Embryonic facial prominence (tissue), 1 donor: ENCODE measurements around the gene GRB2.

ENCODE experiments used
- DNase-seq: peaks from one replicate; pipeline ENCODE4 v3.0.0-alpha.2; 2016; ENCODE audit errors: extremely low spot score

Gene GRB2

DNA sequence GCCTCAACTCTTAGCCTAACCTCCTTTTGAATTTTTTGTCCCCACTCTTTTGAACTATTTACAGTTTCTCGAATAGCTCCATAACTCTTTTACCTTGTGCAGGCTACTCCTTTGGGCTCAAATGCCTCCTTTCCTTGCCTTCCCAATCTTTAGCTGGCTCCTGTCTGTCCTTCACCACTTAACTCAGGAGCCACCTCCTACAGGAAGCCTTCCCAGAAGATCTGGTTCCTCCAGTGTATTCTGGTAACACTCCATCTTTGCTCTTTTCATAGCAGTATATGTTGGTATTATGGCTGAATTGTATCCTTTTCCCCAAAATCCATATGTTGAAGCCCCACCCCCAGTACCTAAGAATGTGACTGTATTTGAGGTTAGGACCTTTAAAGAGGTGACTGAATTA is 9.0 kb upstream of the GRB2 start:
- DNase-seq, result no peak

DNA sequence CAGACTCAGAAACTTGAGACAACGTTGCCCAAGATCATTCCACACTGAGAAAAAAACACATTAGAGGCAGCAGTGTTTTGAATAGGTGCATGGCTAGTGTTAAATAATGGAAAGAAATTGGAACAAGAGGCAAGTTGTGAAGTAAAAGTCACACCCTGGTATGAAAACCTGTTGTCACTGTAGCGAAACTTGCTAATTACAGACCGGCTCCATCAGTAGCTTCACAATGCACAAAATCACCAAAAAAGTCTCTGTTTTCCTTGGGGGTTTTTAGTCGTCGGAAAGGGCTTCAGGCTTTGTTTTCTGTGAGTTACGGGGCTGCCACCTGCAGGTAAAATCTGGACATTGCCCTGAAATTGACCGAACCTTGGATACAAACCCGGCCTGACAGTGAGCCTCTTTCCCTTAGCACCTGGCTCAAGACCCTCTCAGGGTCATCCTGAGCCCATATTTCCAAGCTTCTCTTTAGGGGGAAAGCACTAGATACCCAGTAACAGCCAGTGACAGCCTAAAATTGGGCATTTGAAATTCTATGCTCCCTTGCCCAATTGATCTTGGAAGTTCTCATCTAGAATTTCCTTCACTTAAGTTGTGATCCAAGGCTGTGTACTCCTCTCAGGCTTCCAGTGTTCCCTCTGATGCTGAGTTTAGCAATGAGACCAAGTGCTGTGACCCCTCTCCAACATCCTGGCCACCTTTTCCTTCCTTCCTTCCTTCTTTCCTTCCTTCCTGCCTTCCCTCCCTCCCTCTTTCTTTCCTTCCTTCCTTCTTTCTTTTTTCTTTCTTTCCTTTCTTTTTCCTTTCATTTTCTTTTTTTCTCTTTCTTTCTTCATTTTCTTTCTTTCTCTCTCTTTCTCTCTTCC is 7.2 kb upstream of the GRB2 start:
- peak; percentile 31 for DNase-seq

DNA sequence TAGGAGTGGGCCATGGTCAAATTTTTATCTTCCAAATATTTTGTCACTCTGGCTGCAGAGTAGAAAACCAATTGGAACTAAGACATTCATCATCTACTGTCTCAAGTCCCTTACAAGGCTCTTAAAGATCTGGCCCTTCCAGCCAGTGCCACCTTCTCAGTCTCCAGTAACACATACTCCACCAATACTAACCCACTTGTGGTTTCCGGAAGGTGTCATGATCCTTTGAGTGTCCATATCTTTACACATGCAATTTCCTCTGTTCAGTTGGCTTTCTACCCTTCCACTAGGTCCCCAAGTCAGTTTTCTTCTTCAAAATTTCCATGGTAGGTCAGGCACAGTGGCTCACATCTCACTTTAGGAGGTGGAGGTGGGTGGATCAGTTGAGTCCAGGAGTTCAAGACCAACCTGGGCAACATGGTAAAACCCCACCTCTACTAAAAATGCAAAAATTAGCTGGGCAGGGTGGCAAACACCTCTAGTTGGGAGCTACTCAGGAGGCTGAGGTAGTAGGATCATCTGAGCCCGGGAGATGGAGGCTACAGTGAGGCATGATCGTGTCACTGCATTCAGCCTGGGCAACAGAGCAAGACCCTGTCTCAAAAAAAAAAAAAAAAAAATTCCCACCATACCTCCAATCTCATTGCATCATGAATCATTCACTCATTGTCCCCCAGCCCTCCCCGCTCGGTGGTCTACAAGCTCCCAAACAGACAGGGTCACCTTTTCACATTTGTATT is 6.0 kb upstream of the GRB2 start:
- no peak for DNase-seq

DNA sequence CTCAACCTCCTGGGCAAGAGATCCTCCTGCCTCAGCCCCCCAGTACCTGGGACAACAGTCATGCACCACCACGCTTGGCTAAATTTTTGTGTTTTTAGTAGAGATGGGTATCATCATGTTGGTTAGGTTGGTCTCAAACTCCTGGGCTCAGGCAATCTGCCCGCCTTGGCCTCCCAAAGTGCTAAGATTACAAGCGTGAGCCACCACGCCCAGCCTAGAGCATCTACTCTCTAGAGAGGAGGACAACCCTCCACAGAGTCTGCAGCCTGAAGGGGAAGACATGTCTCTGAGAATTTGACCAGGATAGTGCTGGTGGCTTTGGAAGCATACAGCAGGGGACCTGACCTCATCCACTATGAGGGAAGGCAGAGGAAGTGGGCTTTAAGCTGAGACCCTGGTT is 4.7 kb upstream of the GRB2 start:
- DNase-seq, result no peak

DNA sequence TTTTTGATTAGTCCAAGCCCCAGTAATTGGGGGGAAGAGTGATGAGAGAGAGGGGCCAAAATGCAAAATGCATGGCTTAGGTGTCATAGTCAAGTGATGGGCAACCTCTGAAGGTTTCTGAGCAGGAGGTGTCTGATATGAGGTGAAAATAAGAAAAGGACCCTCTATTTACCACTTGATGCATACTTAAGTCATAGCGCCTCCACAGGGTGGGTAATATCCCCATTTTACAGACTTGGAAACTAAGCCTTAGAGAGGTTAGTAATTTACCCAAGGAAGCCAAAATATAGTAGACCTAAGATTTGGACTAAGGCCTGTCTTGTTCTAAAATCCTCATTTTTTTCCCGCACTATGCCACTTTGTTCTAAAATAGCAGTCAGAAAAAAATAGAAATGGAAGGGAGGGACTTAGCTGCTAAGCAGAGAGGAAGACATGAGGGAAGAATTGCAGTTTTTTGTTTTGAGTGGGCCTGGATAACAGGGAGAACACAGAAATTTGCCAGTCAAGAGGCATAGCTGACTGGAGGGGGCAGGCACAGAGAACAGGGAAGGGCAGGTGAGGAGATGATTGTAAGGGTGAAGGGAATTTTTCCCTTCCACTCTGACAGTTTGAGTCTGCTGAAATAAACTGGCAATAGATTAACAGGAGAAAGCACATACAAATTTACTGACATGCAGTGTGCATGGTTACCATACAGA is 2.3 kb upstream of the GRB2 start:
- DNase-seq, result no peak

DNA sequence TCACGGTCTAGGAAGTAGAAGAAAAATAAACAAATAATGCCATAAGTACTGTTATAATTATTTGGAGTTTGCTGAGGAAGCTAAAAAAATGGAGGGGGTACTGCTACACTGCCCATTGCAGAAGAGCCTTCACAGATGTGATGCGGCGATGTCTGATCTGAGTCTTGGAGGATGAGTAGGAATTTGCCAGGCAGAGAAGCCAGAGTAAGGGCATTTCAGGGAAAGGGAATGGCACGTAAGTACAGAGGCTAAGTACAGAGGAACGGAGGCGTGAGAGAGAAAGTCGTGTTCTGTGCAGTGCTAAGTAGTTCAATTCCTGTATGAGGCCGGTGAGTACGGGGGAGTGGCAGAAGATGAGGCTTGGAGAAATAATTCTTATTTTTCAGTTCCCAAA is 741 bp upstream of the GRB2 start:
- DNase-seq, result no peak

DNA sequence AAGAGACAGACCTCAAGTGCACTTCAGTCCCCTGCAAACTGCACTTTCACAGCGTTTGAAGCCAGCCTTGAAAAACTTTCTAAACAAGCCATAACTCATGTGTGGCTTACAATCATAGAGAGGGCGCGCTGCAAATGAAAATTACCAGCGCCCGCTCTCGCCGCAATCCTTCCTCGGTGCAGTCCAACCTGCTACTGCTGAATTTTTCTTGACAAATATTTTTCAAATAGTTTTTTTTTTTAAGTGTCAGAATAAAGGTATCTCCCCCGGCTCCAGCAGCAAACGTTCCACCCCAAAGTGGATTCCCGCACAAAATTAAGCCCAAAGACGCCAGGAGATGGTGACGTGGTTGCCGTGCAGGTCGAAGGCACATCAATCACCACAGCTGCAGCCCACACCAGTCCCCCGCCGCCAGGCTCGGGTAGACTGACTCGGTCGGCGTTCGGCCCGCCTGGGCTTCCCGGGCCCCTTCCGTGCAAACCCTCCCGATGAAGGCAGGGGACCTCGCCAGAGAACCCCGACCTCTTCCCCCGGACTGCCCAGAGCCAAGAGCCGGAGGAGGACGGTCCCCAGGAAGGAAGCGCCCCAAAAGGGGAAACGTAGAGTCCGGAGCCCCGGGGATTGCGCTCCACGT is 630 bp downstream of the GRB2 start:
- no peak for DNase-seq

DNA sequence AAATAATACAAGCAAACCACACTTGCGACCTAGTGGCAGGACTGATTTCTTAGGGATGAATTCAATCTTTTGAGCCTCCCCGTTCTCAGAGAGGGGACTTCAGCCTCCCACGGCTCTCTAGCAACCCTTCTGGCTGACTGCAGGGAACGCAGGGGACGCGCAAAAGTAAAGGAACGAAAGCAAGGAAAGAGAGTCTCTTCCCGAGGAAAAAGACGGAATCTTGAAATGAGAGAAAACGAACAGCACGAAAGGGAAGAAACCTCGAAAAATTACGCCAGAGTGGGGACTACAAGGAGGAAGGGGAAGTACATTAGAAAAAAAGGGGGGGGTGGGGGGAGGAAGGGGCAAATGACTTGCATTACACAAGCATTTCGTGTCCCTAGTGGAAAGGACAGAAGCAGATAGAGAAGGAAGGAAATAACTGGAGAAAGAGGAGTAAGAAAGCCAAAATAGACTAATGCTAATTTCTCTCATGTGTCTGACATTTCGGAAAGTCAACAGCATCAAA is 1.2 kb downstream of the GRB2 start:
- DNase-seq, result peak; percentile 72

DNA sequence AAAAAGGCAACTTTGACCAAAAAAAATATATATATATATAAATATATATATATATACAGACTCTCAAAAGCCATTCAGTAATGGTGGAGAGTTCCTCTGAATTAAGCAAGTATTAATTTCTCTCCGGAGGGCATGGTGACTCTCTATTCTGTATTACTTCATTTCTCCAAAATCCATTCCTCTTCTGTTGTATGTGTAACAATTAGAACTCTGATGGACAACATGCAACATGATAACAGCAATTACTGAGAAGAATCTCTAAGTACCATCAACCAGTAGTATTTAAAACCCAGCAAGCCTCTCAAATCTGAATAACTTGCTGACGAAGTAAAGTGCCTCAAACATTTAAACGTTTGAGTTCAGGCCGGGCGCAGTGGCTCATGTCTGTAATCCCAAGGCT is 2.3 kb downstream of the GRB2 start:
- DNase-seq, result no peak

DNA sequence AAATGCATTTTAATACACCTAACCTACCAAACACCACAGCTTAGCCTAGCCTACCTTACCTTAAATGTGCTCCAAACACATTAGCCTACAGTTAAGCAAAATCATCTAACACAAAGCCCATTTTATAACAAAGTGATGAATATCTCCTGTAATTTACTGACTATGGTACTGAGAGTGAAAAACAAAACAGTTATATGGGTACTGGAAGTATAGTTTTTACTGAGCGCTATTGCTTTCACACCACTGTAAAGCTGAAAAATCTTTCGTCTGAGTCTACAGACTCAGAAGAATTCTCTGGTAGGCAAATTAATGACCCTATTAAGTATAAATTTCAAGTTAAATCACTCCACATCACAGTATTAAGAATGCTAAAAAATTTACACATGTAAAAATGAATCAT is 3.5 kb downstream of the GRB2 start:
- DNase-seq, result no peak

DNA sequence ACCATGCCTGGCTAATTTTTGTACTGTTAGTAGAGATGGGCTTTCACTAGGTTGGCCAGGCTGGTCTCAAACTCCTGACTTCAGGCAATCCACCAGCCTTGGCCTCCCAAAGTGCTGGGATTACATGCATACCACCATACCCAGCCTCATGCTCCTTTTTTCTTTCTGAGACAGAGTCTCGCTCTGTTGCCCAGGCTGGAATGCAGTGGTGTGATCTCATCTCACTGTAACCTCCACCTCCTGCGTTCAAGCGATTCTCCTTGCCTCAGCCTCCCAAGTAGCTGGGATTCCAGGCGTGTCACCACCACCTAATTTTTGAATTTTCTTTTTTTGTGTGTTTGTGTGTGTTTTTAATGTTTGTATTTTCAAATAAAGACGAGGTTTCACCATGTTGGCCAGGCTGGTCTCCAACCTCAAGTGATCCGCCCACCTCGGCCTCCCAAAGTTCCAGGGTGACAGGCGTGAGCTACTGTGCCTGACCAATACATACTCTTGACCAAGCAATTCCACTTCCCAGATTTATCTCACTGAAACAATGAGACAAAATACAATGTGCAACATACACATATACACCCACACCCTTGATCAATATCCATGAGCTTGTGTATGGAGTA is 5.0 kb downstream of the GRB2 start:
- DNase-seq, result no peak

DNA sequence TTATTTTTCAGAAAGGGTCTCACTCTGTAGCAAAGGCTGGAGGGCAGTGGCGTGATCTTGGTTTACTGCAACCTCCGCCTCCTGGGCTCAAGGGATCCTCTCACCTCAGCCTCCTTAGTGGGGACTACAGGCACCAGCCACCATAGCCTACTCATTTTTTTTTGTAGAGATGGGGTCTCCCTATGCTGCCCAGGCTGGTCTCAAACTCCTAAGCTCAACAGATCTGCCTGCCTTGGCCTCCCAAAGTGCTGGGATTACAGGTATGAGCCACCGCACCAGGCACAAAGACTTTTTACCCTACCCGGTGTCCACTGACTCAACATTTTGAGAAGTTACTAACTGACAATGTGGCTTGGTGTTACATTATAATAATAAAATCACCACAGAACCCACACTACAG is 7.2 kb downstream of the GRB2 start:
- DNase-seq, result no peak

DNA sequence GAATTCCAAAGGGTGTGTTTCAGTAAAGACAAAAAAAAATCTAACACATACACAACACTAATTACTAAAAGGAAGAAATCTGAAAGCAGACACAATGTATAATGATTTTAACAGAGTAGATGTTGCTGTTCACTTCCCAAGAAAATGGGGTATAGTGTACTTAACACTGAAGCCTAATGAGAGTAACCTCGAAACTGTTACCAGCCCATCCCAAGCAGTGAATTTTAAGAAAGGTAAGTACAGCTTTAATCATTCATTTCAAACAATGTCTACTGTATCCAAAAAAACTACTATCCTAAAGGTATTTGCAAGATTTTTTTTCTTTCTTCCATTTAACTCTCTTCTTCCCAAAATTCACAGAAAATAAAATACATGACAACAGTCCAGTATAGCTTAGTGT is 8.3 kb downstream of the GRB2 start:
- no peak for DNase-seq

DNA sequence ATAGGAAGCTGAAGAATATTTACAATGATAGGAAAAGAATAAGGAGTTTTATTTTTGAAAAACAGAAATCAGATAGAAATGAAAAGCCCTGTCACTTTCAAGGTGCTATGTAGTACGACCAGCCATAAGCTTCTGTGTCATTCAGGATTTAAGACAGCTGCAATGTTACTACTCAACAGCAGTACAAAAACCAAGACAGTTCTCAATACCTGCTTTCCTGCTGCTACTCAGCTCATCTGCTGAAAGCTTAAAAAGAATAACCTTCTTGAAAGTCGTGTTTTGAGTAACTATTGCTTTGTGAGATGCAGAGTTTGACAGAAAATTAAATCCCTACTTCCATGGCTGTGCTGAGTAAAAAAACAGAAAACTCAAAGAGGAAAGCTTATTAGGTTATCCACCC is 8.7 kb downstream of the GRB2 start:
- no peak for DNase-seq

DNA sequence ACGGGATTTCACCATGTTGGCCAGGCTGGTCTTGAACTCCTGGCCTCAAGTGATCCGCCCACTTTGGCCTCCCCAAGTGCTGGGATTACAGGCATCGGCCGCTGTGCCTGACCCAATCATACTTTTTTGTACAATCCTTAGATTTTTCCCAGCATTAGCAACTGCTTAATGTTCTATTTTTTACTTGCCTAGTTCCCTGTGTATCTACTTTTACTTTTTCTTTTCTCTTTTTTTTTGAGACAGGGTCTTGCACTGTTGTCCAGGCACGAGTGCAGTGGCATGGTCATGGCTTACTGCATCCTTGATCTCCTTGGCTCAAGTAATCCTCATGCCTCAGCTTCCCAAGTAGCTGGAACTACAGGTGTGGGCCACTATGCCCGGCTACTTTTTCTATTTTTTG is 9.5 kb downstream of the GRB2 start:
- no peak for DNase-seq

DNA sequence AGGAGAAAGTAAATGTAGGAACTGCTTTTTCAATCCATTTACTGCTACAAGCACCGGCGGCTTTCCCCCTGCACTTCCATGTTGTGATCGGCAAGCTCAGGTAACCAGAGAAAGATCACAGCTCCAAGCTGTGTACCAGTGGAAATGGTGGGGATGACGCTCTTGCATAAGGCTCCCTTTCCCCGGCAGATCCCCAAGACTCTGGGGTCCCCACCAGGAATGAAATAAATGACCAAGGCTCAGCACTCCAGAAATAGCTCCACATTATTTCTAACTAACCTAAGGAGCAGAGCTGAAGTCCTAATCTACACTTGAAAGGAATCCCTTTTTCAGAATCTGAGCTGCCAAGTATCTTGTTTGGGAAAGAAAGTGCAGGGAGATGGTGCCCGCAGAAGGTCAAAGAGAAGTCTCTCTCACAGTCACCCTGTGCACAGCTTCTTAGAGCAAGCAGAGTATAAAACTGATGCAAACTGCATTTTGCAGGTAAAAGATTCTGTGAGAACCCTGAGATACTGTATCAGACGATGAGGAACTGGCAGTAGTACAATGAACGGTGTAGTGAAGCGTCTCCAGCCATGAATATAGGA is 11.1 kb downstream of the GRB2 start:
- no peak for DNase-seq

DNA sequence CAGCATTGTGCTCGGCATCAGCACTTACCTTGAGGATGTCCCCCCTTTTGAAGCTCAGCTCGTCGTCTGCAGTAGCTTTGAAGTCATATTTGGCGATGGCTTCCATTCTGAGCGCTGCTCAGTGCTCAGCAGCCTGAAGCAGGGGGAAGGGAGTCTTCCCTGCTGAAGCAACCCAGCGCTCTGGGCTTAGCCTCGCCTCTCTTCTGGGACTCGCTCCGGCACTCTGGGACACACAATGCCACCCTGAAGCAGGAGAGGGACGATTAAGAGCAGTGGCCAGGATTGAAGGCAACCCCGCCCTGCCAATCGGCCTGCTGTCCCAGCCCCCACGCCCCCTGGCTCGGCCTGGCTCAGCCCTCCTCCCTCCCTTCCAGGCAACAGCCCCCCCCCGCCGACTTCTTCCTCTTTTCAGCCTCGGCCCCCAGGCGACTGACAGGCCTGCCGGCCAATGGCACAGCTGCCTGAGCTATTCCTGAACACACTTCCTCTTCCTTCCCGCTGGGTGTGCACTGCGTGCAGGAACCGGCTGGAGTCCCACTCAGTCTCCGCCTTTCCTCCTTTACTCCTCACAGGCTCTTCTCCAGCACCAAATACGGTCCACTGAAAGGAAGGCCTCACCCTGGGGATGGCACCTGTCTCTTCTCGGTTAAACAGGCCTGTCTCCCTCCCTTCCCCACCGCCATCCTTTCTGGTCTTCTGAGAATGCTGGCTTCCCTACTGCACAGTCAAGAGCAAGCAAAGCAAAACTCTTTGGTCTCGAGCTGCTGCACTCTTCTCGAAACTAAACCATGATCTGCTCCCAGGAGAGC is 11.8 kb downstream of the GRB2 start:
- DNase-seq, result peak; percentile 95

DNA sequence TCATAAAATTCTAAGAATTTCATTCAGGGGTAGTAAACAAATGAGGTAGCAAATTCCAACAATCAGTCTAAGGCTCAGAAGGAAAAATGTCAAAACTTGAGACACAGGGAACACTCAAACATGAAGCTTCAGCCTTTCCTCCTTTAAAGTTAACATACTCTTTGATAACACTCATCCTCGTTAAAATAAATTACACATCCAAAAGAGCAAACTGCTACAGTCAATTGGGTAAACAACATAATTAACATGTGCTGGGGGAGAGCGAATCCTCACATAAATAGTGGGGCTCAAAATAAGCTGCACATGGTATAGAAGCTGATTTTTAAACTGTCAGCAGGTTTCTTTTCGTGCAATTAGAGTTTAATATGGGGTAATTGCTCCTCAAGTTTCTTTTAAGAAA is 12.9 kb downstream of the GRB2 start:
- no peak for DNase-seq

DNA sequence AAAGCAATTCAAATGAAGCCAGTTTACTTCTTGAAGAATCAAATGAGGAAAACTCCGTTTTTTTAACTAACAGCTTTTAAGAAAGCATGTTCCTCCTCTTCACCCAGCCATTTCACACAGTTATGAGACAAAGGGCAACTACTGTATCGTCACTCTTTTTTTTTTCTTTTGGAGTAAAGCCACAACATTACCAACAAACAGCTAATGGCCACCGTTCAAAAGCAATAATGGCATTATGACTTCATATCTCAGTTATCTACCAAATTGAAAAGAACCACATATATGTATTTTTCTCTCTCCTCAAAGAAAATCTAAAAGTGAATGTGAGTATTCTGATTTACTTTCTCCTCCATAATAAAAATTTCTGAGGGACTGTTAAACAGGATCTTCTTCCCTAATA is 14.5 kb downstream of the GRB2 start:
- DNase-seq, result no peak

DNA sequence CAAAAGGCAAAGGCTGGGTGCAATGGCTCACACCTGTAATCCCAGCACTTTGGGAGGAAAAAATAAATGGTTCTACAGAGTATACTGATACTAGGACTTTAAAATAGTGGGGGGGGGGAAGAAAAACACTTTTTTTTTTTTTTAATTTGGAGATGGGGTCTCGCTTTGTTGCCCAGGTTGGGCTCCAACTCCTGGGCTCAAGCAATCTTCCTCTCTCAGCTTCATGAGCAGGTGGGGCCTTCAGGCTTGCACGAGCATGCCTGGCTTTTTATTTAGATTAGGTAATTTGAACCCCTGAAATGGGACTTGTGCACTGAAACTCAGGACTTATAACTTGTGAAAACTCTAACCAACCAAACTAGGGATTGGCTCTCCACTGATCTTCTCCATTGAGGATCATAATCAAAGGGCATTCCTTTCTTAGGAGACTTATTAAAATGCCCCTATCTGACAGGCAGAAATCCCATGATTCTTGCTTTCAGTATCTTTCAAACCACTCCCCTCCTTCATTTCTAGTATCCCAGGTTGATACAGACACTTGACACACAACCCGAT is 16.9 kb downstream of the GRB2 start:
- DNase-seq, result no peak
